ENCODE measurements around the gene SCLT1. TPM values are rescaled to one million over a fixed set of nuclear protein-coding genes. Genes with fewer than 3 reads are reported as not detected.

SCLT1 gene
- total RNA-seq, 2 donors from 2014 or later: 6.9 to 8.9 TPM

GRCh38 chr4:129008096-129008495 is 85.2 kb downstream of the SCLT1 start:
- H3K9me3 ChIP-seq: peaks cover 0 to 5% of the 10 kb centered on the region in 2 donors
- TF ChIP-seq CTCF (IDR thresholded peaks at IDR 0.05): no peak

GRCh38 chr4:128986908-128987307 is 106.4 kb downstream of the SCLT1 start:
- DNase-seq (ENCODE audit: low spot score): no peak
- no peaks in the 10 kb centered on the region for H3K9me3 ChIP-seq
- no peaks in the 10 kb centered on the region for H3K27me3 ChIP-seq
- no peak overlapping the region for H3K27ac ChIP-seq
- TF ChIP-seq CTCF (IDR thresholded peaks at IDR 0.05): no peak
- H3K4me3 ChIP-seq: no peak overlapping the region
- H3K36me3 ChIP-seq: no peaks in the 10 kb centered on the region
- H3K4me1 ChIP-seq: no peaks in the 10 kb centered on the region

More at GRCh38 chr4:129008096-129008495, 85.2 kb downstream of the SCLT1 start:
- no peaks in the 10 kb centered on the region for H3K4me1 ChIP-seq
- no peak overlapping the region for H3K4me3 ChIP-seq
- H3K27ac ChIP-seq: no peak overlapping the region
- DNase-seq (ENCODE audit: low spot score): no peak
- no peaks in the 10 kb centered on the region for H3K27me3 ChIP-seq
- H3K36me3 ChIP-seq: no peaks in the 10 kb centered on the region

GRCh38 chr4:128986019-128986418 is 107.3 kb downstream of the SCLT1 start:
- Histone ChIP-seq H3K9me3 (no peaks in the 10 kb centered on the region), H3K4me1 (no peaks in the 10 kb centered on the region), H3K27me3 (no peaks in the 10 kb centered on the region), H3K4me3 (no peak overlapping the region), H3K36me3 (no peaks in the 10 kb centered on the region), H3K27ac (no peak overlapping the region)
- DNase-seq (ENCODE audit: low spot score): no peak
- TF ChIP-seq CTCF (IDR thresholded peaks at IDR 0.05): no peak

- no peak for TF ChIP-seq CTCF (IDR thresholded peaks at IDR 0.05)
- no peak for DNase-seq (ENCODE audit: low spot score)
Observed at GRCh38 chr4:128983771-128984485, 109.4 kb downstream of the SCLT1 start.

GRCh38 chr4:128981377-128981776 is 112.0 kb downstream of the SCLT1 start:
- H3K4me1 ChIP-seq: no peaks in the 10 kb centered on the region
- H3K36me3 ChIP-seq: no peaks in the 10 kb centered on the region
- no peaks in the 10 kb centered on the region for H3K27me3 ChIP-seq
- no peak overlapping the region for H3K27ac ChIP-seq
- DNase-seq (ENCODE audit: low spot score): no peak
- TF ChIP-seq CTCF (IDR thresholded peaks at IDR 0.05): no peak
- no peak overlapping the region for H3K4me3 ChIP-seq
- no peaks in the 10 kb centered on the region for H3K9me3 ChIP-seq

More at GRCh38 chr4:128983771-128984485, 109.4 kb downstream of the SCLT1 start:
- Histone ChIP-seq H3K4me1 (no peaks in the 10 kb centered on the region), H3K9me3 (no peaks in the 10 kb centered on the region), H3K36me3 (no peaks in the 10 kb centered on the region), H3K27ac (no peak overlapping the region), H3K27me3 (no peaks in the 10 kb centered on the region), H3K4me3 (no peak overlapping the region)

All from right atrium auricular region (tissue), 2 donors.